ENCODE data around the gene ZNF491.
A peak's percentile ranks its signal among the peaks of the same experiment; 100 is the strongest.
"Not testable (repeated sequence)": the region's sequence is repeated elsewhere in the genome, so short reads cannot be mapped to it uniquely, and the experiment has no call there.

Gene ZNF491

GRCh38 chr19:11798391-11799330 lies at the start of gene ZNF491:
Gene ZNF491, plus strand, starts transcription at chr19:11798523. Its CDS starts 7,431 bp downstream, at chr19:11805954.
- DNase-seq = peak; percentile 97

DNA sequence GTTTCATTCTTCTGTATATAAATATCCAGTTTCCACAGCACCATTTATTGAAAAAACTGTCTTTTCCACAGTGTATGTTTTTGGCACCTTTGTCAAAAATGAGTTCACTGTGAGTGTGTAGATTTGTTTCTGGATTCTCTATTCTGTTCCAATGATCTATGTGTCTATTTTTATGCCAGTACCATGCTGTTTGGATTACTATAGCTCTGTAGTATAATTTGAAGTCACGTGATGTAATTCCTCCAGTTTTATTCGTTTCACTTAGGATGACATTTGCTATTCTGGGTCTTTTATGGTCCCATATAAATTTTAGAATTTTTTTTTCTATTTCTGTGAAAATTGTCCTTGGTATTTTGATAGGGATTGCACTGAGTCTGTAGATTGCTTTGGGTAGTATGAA lies 48.6 kb upstream of the ZNF491 start:
- no peak for DNase-seq

GRCh38 chr19:11752244-11752736 lies 46.0 kb upstream of the ZNF491 start:
- no peak for DNase-seq

- no peak for DNase-seq
These were observed 43.7 kb upstream of the ZNF491 start for GRCh38 chr19:11754663-11755062.

DNA sequence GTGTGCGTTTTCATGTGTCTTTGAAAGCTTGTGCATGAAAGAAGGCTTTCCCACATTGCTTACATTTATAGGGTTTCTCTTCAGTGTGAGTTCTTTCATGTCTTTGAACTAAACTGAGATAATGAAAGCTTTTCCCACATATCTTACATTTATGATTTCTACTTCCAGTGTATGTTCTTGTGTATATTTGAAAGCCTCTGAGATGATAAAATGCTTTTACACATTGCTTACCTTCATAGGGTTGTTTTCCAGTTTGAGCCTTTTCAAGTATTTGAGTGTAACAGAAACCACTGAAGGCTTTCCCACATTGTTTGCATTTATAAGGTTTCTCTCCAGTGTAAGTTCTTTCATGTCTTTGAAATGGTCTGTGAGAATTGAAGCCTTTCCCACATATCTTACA lies 41.4 kb upstream of the ZNF491 start:
- no peak for DNase-seq

- no peak for DNase-seq
These were observed 38.5 kb upstream of the ZNF491 start for GRCh38 chr19:11759805-11760204.

DNA sequence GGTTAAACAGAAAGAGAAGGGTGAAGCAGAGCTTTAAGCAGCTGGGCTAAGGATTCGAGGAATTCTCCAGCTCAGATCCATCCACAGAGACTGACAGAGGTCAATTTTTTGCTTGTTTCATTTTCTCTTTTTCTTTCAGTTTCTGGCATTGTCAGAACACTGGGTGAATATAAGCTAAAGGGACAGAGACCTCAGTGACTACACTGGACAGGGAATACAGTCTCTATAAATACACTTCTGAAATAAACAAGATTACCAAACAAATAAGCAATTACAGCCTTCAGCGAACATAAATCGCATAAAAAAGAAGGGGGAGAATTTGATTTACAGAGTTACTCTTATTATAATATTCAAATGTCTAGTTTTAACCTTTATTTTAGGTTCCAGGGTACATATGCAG lies 35.2 kb upstream of the ZNF491 start:
- DNase-seq = no peak

DNA sequence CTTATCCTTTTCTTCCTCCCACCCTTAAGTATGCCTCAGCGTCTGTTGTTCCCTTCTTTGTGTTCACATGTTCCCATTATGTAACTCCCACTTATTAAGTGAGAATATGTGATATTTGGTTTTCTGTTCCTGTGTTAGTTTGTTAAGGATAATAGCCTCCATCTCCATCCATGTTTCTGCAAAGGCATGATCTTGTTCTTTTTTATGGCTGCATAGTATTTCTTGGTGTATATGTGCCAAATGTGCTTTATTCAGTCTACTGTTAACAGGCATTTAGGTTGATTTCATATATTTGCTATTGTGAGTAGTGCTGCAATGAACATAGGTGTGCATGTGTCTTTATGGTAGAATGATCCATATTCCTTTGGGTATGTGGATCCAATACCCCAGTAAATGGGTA lies 34.7 kb upstream of the ZNF491 start:
- DNase-seq = no peak

DNA sequence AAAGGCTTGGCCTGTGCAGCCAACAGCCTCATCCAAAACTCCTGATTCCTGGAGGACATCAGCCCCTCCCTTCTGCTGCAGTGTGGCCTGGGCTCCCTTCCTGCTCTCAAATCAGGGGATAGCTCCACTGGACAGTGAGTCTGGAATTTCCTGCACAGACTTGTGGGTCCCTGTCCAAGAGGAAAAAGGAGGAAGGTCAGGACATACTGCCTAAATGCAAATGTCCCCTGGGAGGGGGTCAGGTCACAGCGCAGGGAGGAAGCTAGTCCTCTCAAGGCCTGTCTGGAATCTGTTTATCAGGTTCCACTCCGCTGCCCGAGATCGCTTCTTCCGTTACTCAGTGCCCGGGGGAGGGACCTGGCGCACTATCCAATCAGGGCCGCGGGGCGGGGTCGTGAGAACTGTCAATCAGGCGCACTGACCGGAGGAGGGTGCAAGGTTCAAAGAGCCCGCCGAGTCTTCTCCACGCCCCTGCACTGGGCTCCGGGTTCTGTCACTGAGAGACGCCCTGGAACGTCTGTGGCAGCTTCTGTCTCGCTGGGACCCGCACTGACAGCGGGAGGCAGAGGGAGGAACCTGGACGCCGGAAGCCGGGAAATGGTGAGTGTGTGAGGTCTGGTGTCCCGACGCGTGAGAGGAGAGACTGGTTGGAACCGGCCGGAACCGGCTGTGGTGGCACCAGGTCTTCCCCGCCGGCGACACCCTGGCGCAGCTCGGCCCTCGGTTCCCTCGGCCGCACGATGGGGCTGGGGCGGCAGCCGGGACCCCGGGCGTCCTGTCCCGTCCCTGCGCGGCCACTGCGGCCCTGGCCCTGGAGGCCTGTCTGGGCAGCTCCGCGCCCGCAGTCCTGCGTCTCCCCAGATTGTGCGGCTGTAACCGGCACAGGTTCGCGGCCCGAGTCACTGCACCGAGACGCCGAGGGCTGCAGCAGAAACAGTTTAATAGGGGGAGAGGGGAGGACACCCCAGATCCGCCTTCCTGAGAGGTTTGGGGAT lies 31.4 kb upstream of the ZNF491 start, which contains the start of gene ZNF441:
TSS of gene ZNF441 (plus strand) at position 404 of the 995 bp plus-strand sequence. CDS start at position 598, 194 bp downstream.
- DNase-seq = peak; percentile 97

DNA sequence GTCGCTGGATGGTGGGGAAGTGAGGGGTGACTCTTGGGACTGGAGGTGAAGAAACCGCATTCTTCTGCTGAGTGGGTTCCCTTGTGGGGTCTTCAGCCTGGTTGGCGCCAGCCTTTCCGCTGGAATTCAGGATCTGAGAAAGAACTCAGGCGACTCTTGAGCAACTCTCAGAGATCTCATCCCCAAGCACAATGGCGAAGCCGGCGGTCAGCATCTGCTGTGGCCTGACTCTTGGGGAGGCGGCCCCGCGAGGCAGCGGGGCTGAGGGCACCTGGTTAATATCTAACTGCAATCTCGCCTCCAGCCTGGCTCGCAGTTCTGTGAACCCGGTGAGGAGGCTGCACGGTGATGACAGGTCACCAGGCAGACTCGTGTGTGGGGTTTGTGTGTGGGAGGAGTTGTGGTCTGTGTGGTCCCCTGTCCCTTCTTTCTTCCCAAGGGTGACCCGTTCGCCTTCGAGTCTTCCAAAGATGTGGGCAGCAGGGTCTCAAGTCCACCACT lies 30.6 kb upstream of the ZNF491 start:
- peak; percentile 44 for DNase-seq

DNA sequence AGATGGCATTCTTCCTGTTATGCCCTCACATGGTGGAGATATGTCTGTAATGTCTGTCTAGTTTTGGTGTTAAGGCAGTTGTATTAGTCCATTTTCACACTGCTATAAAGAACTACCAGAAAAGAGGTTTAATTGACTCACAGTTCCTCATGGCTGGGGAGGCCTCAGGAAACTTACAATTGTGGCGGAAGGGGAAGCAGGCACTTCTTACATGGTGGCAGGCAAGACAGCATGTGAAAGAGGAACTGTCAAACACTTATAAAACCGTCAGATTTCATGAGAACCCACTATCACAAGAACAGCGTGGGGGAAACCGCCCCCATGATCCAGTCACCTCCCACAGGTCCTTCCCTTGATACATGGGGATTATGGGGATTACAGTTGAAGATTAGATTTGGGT lies 28.3 kb upstream of the ZNF491 start:
- DNase-seq = no peak

- DNase-seq = peak; percentile 7
These were observed 26.8 kb upstream of the ZNF491 start for GRCh38 chr19:11771520-11771919.

GRCh38 chr19:11776669-11777068 lies 21.7 kb upstream of the ZNF491 start:
- not testable (repeated sequence) for DNase-seq

GRCh38 chr19:11780431-11781020 lies 17.8 kb upstream of the ZNF491 start:
- DNase-seq = no peak

DNA sequence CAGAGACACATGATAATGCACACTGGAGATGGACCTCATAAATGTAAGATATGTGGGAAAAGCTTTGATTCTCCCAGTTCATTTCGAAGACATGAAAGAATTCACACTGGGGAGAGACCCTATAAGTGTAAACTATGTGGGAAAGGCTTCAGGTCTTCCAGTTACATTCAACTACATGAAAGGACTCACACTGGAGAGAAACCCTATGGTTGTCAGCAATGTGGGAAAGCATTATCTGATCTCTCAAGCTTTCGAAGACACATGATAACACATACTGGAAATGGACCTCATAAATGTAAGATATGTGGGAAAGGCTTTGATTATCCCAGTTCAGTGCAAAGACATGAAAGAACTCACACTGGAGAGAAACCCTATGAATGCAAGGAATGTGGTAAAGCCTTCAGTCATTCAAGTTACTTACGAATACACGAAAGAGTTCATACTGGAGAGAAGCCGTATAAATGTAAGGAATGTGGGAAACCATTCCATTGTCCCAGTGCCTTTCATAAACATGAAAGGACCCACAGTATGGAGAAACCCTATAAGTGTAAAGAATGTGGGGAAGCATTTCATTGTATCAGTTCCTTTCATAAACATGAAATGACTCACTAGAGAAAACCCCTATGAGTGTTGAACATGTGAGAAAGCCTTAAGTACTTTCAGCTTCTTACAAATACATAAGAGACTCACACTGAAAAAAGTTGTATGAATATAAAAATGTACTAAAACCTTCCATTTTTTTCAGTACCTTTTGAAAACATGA lies 16.8 kb upstream of the ZNF491 start:
- no peak for DNase-seq

- DNase-seq = no peak
These were observed 14.6 kb upstream of the ZNF491 start for GRCh38 chr19:11783767-11784166.

DNA sequence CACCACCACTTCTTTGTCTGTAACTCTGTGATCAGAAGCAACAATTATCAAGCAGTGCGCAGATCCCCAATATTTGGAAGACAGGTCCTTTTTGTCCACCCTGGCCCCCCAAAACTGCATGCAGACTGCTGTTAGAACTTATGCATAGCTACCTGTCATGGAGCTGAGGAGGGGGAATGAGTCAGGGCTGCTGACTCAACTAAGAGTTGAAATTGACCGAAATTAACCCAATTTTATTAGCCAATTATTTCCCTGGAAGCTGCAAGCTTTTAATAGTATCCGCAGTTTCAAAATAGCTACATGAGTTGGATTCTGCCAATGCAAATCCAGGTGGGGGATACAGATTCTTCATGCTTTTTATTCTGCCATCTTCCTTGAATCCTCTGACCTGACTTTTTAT lies 14.0 kb upstream of the ZNF491 start:
- DNase-seq = no peak

DNA sequence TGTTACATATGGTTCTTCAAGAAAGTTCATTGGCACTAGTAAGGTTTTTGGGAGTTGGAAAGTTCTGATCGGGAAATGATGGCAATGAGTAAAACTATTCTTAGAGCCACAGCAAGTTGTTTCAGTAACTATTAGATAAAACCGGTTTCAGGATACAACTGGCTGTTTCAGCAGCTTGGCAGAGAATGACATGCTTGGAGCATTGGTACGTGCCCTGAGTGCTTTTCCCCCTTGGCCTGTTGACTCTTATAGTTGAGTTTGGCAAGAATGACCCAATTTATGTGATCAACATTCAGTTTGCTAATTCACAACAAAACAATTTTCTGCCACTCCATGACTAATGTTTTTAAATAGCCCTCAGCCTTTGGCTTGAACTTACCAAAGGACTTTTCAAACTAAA lies 10.8 kb upstream of the ZNF491 start:
- no peak for DNase-seq

DNA sequence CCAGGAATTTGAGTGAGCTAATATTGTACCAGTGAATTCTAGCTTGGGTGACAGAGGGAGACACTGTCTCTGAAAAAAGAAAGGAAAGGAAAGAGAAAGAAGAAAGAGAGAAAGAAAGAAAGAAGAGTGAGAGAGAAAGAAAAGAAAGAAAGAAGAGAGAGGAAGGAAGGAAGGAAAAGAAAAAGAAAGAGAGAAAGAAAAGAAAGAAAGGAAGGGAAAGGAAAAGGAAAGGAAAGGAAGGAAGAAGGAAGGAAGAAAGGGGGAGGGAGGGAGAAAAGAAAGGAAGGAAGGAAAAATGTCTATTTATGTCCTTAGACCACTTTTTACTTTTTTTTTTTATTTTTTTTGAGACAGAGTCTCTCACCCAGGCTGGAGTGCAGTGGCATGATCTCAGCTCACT lies 5.4 kb upstream of the ZNF491 start:
- DNase-seq = no peak

GRCh38 chr19:11797491-11797890 lies 832 bp upstream of the ZNF491 start:
- DNase-seq = peak; percentile 96

GRCh38 chr19:11806354-11807098 lies 8.2 kb downstream of the ZNF491 start:
- no peak for DNase-seq

Data from NCI-H69 (cell line).